K562 (cell line): ENCODE measurements around the gene CCNL1. TPM values are rescaled to one million over a fixed set of nuclear protein-coding genes. Genes with fewer than 3 reads are reported as not detected.
A peak's percentile ranks its signal among the peaks of the same experiment; 100 is the strongest.
"Not testable (repeated sequence)": the region's sequence is repeated elsewhere in the genome, so short reads cannot be mapped to it uniquely, and the experiment has no call there.

Source experiments
- ATAC-seq: fragments of 200-7000 bp; cut with Tn5 transposase; 3 replicates; pipeline ENCODE4 v1.9.1; 2020; ENCODE audit warnings: moderate library complexity
- BruUV-seq: library from RNA; stranded (reverse); fragments of 400-500 nt; replicated peaks from 2 replicates; lab custom pipeline; 2021; lab: Mats Ljungman, UMichigan
- CTCF ChIA-PET: fragments of 300-600 bp; formaldehyde crosslinking; extraction: SDS; loops from one replicate; lab custom pipeline; 2021; ENCODE audit warnings: low intra/inter-chr PET ratio; lab: Yijun Ruan, JAX
- POLR2A ChIA-PET: fragments of 300-600, 350-650 bp; sonication (Branson Sonifier 250); formaldehyde crosslinking; extraction: SDS; loops from one replicate; lab custom pipeline; 2021; ENCODE audit warnings: antibody characterized with exemption, inconsistent platforms; lab: Yijun Ruan, JAX
- DNase-seq, 4 experiments: peaks; one replicate each; pipeline versions ENCODE4 v3.0.0 to v3.0.0-alpha.2; 2011 to 2018; ENCODE audit warnings: low spot score in 3 of 4, mixed read lengths in 3 of 4; ENCODE audit errors: extremely low read depth in 1 of 4
- FAIRE-seq: peaks from 2 replicates; lab custom pipeline; 2011; peaks lifted over from hg19 to GRCh38; lab: Jason Lieb, UNC
- H2AFZ ChIP-seq: 2 replicates; pipeline ENCODE4 v1.6.0; 2011; ENCODE audit warnings: low read depth, low read length, control low read depth, inconsistent platforms
- H3K27ac ChIP-seq: fragments of 200-600 bp; 3 replicates; pipeline ENCODE4 v1.8.0; 2011; ENCODE audit warnings: low read depth, mild to moderate bottlenecking, control low read depth, inconsistent platforms, low read length, moderate library complexity, mixed read lengths; ENCODE audit errors: extremely low read depth
- H3K27me3 ChIP-seq, 2 experiments: fragments of 300-600 bp in 1 of 2; 2 replicates in 1 of 2; 3 replicates in 1 of 2; pipeline versions ENCODE4 v1.6.0 to v1.8.0; 2011; ENCODE audit warnings: inconsistent platforms in 2 of 2, low read length in 2 of 2, mild to moderate bottlenecking in 1 of 2, mixed read lengths in 1 of 2, moderate library complexity in 1 of 2; ENCODE audit not compliant: control insufficient read depth in 2 of 2, insufficient read depth in 2 of 2
- H3K36me3 ChIP-seq: fragments of 300-600 bp; 3 replicates; pipeline ENCODE4 v1.8.0; 2011; ENCODE audit warnings: mild to moderate bottlenecking, low read length, inconsistent platforms; ENCODE audit not compliant: control insufficient read depth, insufficient read depth
- H3K4me1 ChIP-seq, 2 experiments: fragments of 200-600 bp in 1 of 2; replicated peaks in 1 of 2; 2 replicates in 1 of 2; 3 replicates in 1 of 2; pipeline versions ENCODE4 v1.5.1 to v1.8.0; 2011; ENCODE audit warnings: inconsistent platforms in 2 of 2, low read length in 2 of 2, mild to moderate bottlenecking in 1 of 2, mixed read lengths in 1 of 2, moderate library complexity in 1 of 2; ENCODE audit not compliant: control insufficient read depth in 2 of 2, insufficient read depth in 2 of 2
- H3K4me2 ChIP-seq: 2 replicates; pipeline ENCODE4 v1.6.1; 2011; ENCODE audit warnings: low read length, control low read depth, inconsistent platforms, mixed read lengths; ENCODE audit not compliant: insufficient read depth
- H3K4me3 ChIP-seq: fragments of 200-600 bp; sonication (generic), shearing (Covaris generic); 2 replicates; pipeline ENCODE4 v1.5.1; 2016; ENCODE audit warnings: control low read depth, inconsistent platforms
- H3K79me2 ChIP-seq: fragments of 200-600 bp; 3 replicates; pipeline ENCODE4 v1.8.0; 2011; ENCODE audit warnings: low read length, inconsistent platforms; ENCODE audit not compliant: control insufficient read depth, insufficient read depth
- H3K9ac ChIP-seq, 2 experiments: 2 replicates each; pipeline versions ENCODE4 v1.6.0 to v1.6.1; 2011; ENCODE audit warnings: low read depth in 2 of 2, low read length in 2 of 2, control low read depth in 1 of 2, inconsistent platforms in 1 of 2, mild to moderate bottlenecking in 1 of 2, mixed read lengths in 1 of 2; ENCODE audit not compliant: insufficient read depth in 1 of 2
- H3K9me1 ChIP-seq: one replicate; pipeline ENCODE4 v1.6.0; 2011; ENCODE audit warnings: inconsistent platforms, mild to moderate bottlenecking, low read length, moderate library complexity; ENCODE audit not compliant: control insufficient read depth, insufficient read depth
- H3K9me3 ChIP-seq: replicated peaks from 2 replicates; pipeline ENCODE4 v1.5.1; 2011; ENCODE audit warnings: low read depth, low read length, inconsistent platforms; ENCODE audit not compliant: control insufficient read depth, insufficient read depth
- H4K20me1 ChIP-seq: replicated peaks from 2 replicates; pipeline ENCODE4 v1.6.1; 2011; ENCODE audit warnings: low read length, inconsistent platforms, mixed read lengths; ENCODE audit not compliant: control insufficient read depth, insufficient read depth
- BCOR ChIP-seq: fragments of 450-650 bp; IDR thresholded peaks from 2 replicates; pipeline ENCODE4 v1.6.1; 2016
- JUN ChIP-seq, 2 experiments: sonication (generic) in 1 of 2; formaldehyde crosslinking in 1 of 2; IDR thresholded peaks; 2 replicates each; pipeline versions ENCODE4 v1.6.1 to v1.8.0; 2012 to 2022; ENCODE audit warnings: borderline replicate concordance in 2 of 2, mild to moderate bottlenecking in 2 of 2, improper control_type of control experiment in 1 of 2, low read depth in 1 of 2, low read length in 1 of 2, missing genetic modification reagents in 1 of 2
- KDM1A ChIP-seq, 2 experiments: fragments of 450-650 bp; IDR thresholded peaks; 2 replicates each; pipeline ENCODE4 v1.6.1; 2016; ENCODE audit warnings: mild to moderate bottlenecking in 2 of 2
- NCOA4 ChIP-seq: fragments of 450-650 bp; IDR thresholded peaks from 2 replicates; pipeline ENCODE4 v1.6.1; 2018; ENCODE audit warnings: mild to moderate bottlenecking; ENCODE audit not compliant: partially characterized antibody
- ZBTB17 ChIP-seq: fragments of 450-650 bp; formaldehyde crosslinking; IDR thresholded peaks from 2 replicates; pipeline ENCODE4 v1.4.0; 2020; ENCODE audit warnings: mild to moderate bottlenecking
- ZNF146 ChIP-seq: IDR thresholded peaks from one replicate; pipeline ENCODE4 v1.6.1; 2018; ENCODE audit warnings: missing compliant biosample characterization; ENCODE audit not compliant: unreplicated experiment
- WGBS: fragments of 100-300 bp; shearing (Covaris generic); methylation state at CpG from one replicate; pipeline ENCODE4 v1.1.6; 2016; ENCODE audit warnings: low coverage, mixed read lengths; ENCODE audit not compliant: insufficient coverage; ENCODE audit errors: missing lambda C conversion rate; 5-methylcytosine and 5-hydroxymethylcytosine counted together
- in situ Hi-C: fragments of 300-500 bp; cut with MboI; formaldehyde crosslinking; loops from 4 replicates; pipeline ENCODE4 v1.15.0; 2018; ENCODE audit warnings: inconsistent platforms, mixed read lengths
- intact Hi-C: fragments of 100-400 bp; cut with micrococcal nuclease; formaldehyde crosslinking; loops from 2 replicates; pipeline ENCODE4 v1.14.2; 2022
- polyA plus RNA-seq, 8 experiments: library from polyadenylated mRNA; depleted of rRNA in 4 of 8; stranded (reverse) in 5 of 8; unstranded in 3 of 8; fragments of >200 nt; fragmentation: Nextera tagmentation in 2 of 8; fragmentation: Illumina TruSeq in 1 of 8; extraction: Ambion mirVana in 2 of 8; extraction: Trizol in 1 of 8; gene quantifications; 2 replicates each; pipeline versions ENCODE4 v1.2.1 to v1.2.3, GENCODE V29; 2011 to 2014; ENCODE audit warnings: inconsistent platforms in 1 of 8, missing spikeins in 1 of 8
- total RNA-seq, 7 experiments: library from RNA; depleted of rRNA in 6 of 7; stranded (reverse); fragments of >200 nt in 6 of 7; fragmentation: Illumina TruSeq in 2 of 7; extraction: Trizol in 2 of 7; gene quantifications; 2 replicates each; pipeline versions ENCODE4 v1.2.1 to v1.2.3, GENCODE V29; 2011 to 2021; ENCODE audit warnings: low replicate concordance in 1 of 7
- TF ChIP-seq, protein P1 (sequence below), 2 experiments: fragments of 200-800 bp in 1 of 2; sonication (Bioruptor generic) in 1 of 2; sonication (generic) in 1 of 2; formaldehyde crosslinking in 1 of 2; IDR thresholded peaks in 1 of 2; conservative IDR thresholded peaks in 1 of 2; 2 replicates each; pipeline versions ENCODE4 v1.5.0 to v1.6.1; 2016 to 2020; ENCODE audit warnings: missing compliant biosample characterization in 1 of 2, missing genetic modification characterization in 1 of 2, missing genetic modification reagents in 1 of 2

Gene CCNL1
- total and polyA plus RNA-seq, 9 of the 15 experiments (the other 6 are each of a cell fraction or from before 2014, with no cell fraction given) = 16.1 to 186 (median 132) TPM

DNA sequence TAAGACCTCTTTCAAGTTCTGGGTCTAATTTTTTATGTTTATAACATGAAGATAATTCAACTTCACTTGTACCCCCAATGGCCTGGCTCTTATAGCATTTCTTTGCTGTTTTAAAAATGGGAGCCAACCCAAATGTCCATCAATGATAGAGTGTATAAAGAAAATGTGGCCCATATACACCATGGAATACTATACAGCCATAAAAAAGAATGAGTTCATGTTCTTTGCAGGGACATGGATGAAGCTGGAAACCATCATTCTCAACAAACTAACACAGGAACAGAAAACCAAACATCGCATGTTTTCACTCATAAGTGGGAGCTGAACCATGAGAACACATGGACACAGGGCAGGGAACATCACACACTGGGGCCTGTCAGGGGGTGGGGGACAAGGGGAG, 57.4 kb downstream of the CCNL1 start:
- H3K4me2 ChIP-seq, H3K9me1 ChIP-seq, ATAC-seq, H3K79me2 ChIP-seq, H3K4me3 ChIP-seq, H3K36me3 ChIP-seq, H3K9me3 ChIP-seq, H3K27me3 ChIP-seq, BruUV-seq, FAIRE-seq, intact Hi-C loops, H2AFZ ChIP-seq, in situ Hi-C loops, H4K20me1 ChIP-seq, DNase-seq, H3K27ac ChIP-seq, CTCF ChIA-PET, H3K9ac ChIP-seq: not testable (repeated sequence)
- 83% methylated on average over 1 of the region's 1 CpG for WGBS
- 0 out of 4 replicates have a peak, but pooled peaks of 1 of the 2 experiments have one; percentile 48 for TF ChIP-seq KDM1A (IDR thresholded peaks at IDR 0.05)
- peak; percentile 43; the same call in 1 of the 2 replicates for TF ChIP-seq BCOR
- TF ChIP-seq ZNF146 = peak; percentile 90
- POLR2A ChIA-PET = interaction anchor here (10.5 kb wide), 1 partner anchor 10 kb away, joined by 96 read pairs; no protein-coding TSS in a partner anchor
- peaks cover 5 to 50% of the 10 kb centered on the region in 2 experiments; a peak in 4 of 5 replicates for H3K4me1 ChIP-seq

DNA sequence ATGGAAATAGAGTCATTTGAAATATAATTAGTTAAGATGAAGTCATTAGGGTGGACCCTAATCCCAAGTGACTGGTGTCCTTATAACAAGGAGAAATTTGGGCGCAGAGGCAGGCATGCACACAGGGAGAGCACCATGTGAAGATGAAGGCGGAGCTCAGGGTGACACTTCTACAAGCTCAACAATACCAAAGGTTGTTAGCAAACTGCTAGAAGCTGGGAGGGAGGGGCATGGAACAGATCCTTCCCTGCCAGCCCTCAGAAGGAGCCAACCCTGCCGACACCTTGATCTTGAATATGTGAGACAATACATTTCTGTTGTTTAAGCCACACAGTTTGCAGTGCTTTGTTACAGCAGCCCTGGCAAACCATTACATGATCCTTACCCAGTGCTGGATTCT, 57.8 kb downstream of the CCNL1 start:
- no peak overlapping the region for H3K4me2 ChIP-seq
- H3K9ac ChIP-seq = no peak overlapping the region
- ATAC-seq = no peak
- 100% methylated on average over 3 of the region's 3 CpGs for WGBS
- DNase-seq = no peak
- POLR2A ChIA-PET = no interaction called here
- no peak overlapping the region for H2AFZ ChIP-seq
- H3K9me3 ChIP-seq = no peaks in the 10 kb centered on the region
- in situ Hi-C loops (no loop called here), intact Hi-C loops (no loop called here)
- no peak overlapping the region for H3K4me3 ChIP-seq
- no peaks in the 10 kb centered on the region for H3K9me1 ChIP-seq
- no peak for TF ChIP-seq NCOA4
- TF ChIP-seq ZBTB17 (CRISPR knock-in tag) = no peak
- no peak for TF ChIP-seq JUN (IDR thresholded peaks at IDR 0.05; ENCODE audit: borderline replicate concordance, low read depth, low read length)
- TF ChIP-seq JUN (CRISPR knock-in tag; IDR thresholded peaks at IDR 0.05; ENCODE audit: borderline replicate concordance) = no peak
- TF ChIP-seq, protein P1, sequence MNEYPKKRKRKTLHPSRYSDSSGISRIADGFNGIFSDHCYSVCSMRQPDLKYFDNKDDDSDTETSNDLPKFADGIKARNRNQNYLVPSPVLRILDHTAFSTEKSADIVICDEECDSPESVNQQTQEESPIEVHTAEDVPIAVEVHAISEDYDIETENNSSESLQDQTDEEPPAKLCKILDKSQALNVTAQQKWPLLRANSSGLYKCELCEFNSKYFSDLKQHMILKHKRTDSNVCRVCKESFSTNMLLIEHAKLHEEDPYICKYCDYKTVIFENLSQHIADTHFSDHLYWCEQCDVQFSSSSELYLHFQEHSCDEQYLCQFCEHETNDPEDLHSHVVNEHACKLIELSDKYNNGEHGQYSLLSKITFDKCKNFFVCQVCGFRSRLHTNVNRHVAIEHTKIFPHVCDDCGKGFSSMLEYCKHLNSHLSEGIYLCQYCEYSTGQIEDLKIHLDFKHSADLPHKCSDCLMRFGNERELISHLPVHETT (CRISPR knock-in tag; conservative IDR thresholded peaks at IDR 0.05 in 1 of 2, IDR thresholded peaks at IDR 0.05 in 1 of 2) = no peak
- TF ChIP-seq, all 486 proteins: peak for 0
- BruUV-seq = no TSS peak
- H3K27me3 ChIP-seq = no peaks in the 10 kb centered on the region
- no peak overlapping the region for H3K27ac ChIP-seq
- FAIRE-seq = no peak
- no peaks in the 10 kb centered on the region for H3K36me3 ChIP-seq
- H3K4me1 ChIP-seq = peaks cover 4 to 45% of the 10 kb centered on the region in 2 experiments; a peak in 4 of 5 replicates
- no peaks in the 10 kb centered on the region for H4K20me1 ChIP-seq
- CTCF ChIA-PET = no interaction called here
- H3K79me2 ChIP-seq = no peaks in the 10 kb centered on the region
